Measurements from ENCODE around the gene GPRASP2.

Gene GPRASP2

GRCh38 chrX:102739657-102740056 is 27.4 kb downstream of the GPRASP2 start:
- Histone ChIP-seq H3K9ac (no peak overlapping the region), H3K9me3 (no peaks in the 10 kb centered on the region; the same call in 1 of the 2 replicates), H3K4me1 (no peaks in the 10 kb centered on the region), H3K4me3 (no peak overlapping the region), H3K27ac (no peak overlapping the region), H3K4me2 (no peak overlapping the region), H3K36me3 (no peaks in the 10 kb centered on the region), H4K20me1 (no peaks in the 10 kb centered on the region), H3K27me3 (no peaks in the 10 kb centered on the region)
- no peak for TF ChIP-seq Cebpa-rat (IDR thresholded peaks at IDR 0.05)

DNA sequence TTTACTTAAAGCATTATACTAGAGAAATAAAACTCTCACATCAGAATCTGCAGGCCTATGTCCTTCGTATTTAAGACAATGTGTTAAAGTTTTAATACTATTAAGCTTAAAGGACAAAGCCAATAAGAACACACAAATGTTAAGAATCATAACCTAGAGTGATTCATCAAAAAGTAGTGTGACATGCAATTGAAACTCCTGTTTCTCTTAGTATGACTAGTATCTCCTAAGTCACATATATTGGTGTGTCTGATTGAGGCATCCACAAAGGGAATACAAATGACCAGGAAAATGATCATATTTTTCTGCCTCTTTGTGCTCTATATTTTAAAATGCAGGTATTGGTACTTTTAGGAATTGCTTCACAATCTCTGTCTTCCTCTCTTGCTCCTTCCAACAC is 32.1 kb downstream of the GPRASP2 start:
- Histone ChIP-seq H3K4me1 (no peaks in the 10 kb centered on the region), H4K20me1 (no peaks in the 10 kb centered on the region), H3K36me3 (no peaks in the 10 kb centered on the region), H3K27ac (no peak overlapping the region), H3K27me3 (peaks cover 16% of the 10 kb centered on the region), H3K4me2 (no peak overlapping the region), H3K9ac (no peak overlapping the region), H3K4me3 (no peak overlapping the region), H3K9me3 (peaks cover 15% of the 10 kb centered on the region)
- TF ChIP-seq Cebpa-rat (IDR thresholded peaks at IDR 0.05): no peak

DNA sequence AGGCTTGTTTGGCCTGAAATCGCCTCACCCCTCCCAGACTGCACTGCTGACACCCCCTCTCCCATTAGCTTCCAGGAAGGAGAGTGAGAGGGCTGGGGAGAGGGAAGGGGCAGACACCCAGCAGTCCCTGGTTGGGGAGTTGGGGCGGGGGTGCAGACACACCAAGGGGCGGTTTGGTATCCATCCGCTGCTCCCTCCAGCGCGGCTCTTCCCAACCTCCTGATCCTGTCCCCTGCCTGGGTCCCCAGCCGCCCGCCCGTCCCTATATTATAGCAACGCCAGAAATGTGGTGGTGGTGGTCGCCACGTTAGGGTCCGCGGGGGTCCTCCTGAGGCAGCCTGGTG is 33.2 kb downstream of the GPRASP2 start:
- Histone ChIP-seq H3K4me1 (no peaks in the 10 kb centered on the region), H3K4me2 (no peak overlapping the region), H3K27me3 (peaks cover 16% of the 10 kb centered on the region), H3K27ac (no peak overlapping the region), H3K36me3 (no peaks in the 10 kb centered on the region), H3K9ac (no peak overlapping the region), H4K20me1 (no peaks in the 10 kb centered on the region), H3K9me3 (peaks cover 15% of the 10 kb centered on the region), H3K4me3 (no peak overlapping the region)
- TF ChIP-seq Cebpa-rat (IDR thresholded peaks at IDR 0.05): no peak

DNA sequence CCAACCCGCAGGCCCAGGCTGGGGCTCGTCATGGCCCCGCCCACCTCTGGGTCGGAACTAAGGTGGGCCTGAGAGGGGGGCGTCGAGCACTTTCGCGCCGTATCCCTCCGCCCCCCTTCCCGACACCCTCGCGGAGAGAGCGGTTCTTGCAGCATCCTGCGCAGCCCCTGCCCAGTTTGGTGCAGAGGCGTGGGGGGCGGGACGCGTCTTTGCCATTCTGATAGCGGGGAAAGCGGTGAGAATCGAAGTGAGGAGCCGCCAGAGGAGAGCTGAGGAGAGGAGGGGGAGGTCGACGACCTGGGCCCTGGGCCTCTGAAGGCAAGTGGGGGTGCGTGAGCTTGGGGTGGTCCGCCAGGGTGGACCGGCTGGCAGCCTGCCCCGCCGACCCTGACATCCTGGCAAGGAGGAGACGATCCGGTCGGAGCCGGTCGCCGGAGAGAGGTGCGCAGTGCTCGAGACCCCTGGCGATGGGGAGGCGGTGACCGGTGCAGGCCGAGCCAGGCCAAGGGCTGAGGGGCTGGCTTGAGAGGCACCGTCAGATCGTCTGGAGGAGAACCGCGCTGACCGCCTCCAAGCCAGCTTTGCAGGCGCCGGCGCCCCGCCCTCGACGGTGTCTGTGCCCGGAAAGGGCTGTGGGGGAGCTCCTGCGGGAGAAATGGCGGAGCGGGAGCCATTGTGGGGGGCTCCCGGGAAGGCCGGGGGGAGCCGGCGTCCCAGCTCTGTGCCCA is 33.8 kb downstream of the GPRASP2 start:
- Histone ChIP-seq H3K9ac (no peak overlapping the region), H3K4me2 (no peak overlapping the region), H3K4me1 (no peaks in the 10 kb centered on the region), H3K27me3 (peaks cover 16% of the 10 kb centered on the region), H3K27ac (no peak overlapping the region), H3K36me3 (no peaks in the 10 kb centered on the region), H3K9me3 (peaks cover 15% of the 10 kb centered on the region), H4K20me1 (no peaks in the 10 kb centered on the region), H3K4me3 (no peak overlapping the region)
- TF ChIP-seq Cebpa-rat (IDR thresholded peaks at IDR 0.05): no peak

GRCh38 chrX:102765217-102765616 is 53.0 kb downstream of the GPRASP2 start:
- no peak for TF ChIP-seq Cebpa-rat (IDR thresholded peaks at IDR 0.05)
- Histone ChIP-seq H4K20me1 (no peaks in the 10 kb centered on the region), H3K4me1 (peaks cover 29% of the 10 kb centered on the region), H3K4me3 (no peak overlapping the region), H3K36me3 (no peaks in the 10 kb centered on the region), H3K4me2 (no peak overlapping the region), H3K9me3 (no peaks in the 10 kb centered on the region), H3K9ac (no peak overlapping the region), H3K27me3 (no peaks in the 10 kb centered on the region), H3K27ac (no peak overlapping the region)

- H3K4me2 ChIP-seq: no peak overlapping the region
- no peak overlapping the region for H3K27ac ChIP-seq
- no peaks in the 10 kb centered on the region for H4K20me1 ChIP-seq
- H3K36me3 ChIP-seq: no peaks in the 10 kb centered on the region
- H3K9ac ChIP-seq: no peak overlapping the region
- H3K27me3 ChIP-seq: no peaks in the 10 kb centered on the region
- no peak overlapping the region for H3K4me3 ChIP-seq
- H3K9me3 ChIP-seq: no peaks in the 10 kb centered on the region
- no peak for TF ChIP-seq Cebpa-rat (IDR thresholded peaks at IDR 0.05)
- H3K4me1 ChIP-seq: peaks cover 29% of the 10 kb centered on the region
Measured at GRCh38 chrX:102765809-102766208, 53.6 kb downstream of the GPRASP2 start.

DNA sequence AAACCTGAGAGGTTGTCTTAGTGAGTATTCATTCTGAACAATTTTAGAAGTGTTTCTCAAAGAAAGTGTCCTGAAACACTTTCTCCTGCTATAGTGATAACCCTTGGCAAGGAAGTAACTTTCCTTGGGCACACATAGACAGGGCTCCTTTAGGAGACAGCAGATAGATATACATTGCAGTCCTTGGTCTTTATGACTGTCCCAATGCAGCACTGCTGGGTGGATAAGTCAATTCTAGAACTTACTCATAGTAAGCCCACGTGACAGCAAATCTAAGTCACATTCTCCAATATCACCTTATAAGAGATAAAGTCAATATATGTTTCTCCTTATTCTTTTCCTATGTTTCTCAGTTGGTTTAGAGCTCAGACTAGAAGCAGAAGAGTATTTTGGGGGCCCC is 55.0 kb downstream of the GPRASP2 start:
- no peaks in the 10 kb centered on the region for H3K27me3 ChIP-seq
- no peak overlapping the region for H3K4me2 ChIP-seq
- no peaks in the 10 kb centered on the region for H3K36me3 ChIP-seq
- no peak overlapping the region for H3K9ac ChIP-seq
- H3K9me3 ChIP-seq: no peaks in the 10 kb centered on the region
- H4K20me1 ChIP-seq: no peaks in the 10 kb centered on the region
- H3K4me1 ChIP-seq: peaks cover 29% of the 10 kb centered on the region
- no peak for TF ChIP-seq Cebpa-rat (IDR thresholded peaks at IDR 0.05)
- H3K27ac ChIP-seq: no peak overlapping the region
- H3K4me3 ChIP-seq: no peak overlapping the region

Data from BLaER1 (cell line).